Activated CD4-positive, alpha-beta memory T cell treated with anti-CD3 and anti-CD28 coated beads, Interleukin-2, amount 10 ng/mL, durations not matched to agents 7 days and 5 days (primary cell): ENCODE measurements around the gene CCDC81. TPM values are rescaled to one million over a fixed set of nuclear protein-coding genes. Genes with fewer than 3 reads are reported as not detected.

Source experiments
- CTCF ChIA-PET: fragments of 350-600 bp; sonication (Branson Sonifier 250); formaldehyde crosslinking; loops from one replicate; lab custom pipeline; 2021; ENCODE audit warnings: antibody characterized with exemption, inconsistent platforms; lab: Charles Lee
- POLR2A ChIA-PET: fragments of 350-600 bp; sonication (Branson Sonifier 250); formaldehyde crosslinking; loops from one replicate; lab custom pipeline; 2021; ENCODE audit warnings: antibody characterized with exemption; lab: Charles Lee
- DNase-seq: peaks from one replicate; pipeline ENCODE4 v3.0.0-alpha.2; 2020
- H3K27ac Mint-ChIP-seq: one replicate; pipeline ENCODE4 v1.8.0; 2021; ENCODE audit warnings: mild to moderate bottlenecking, mixed read lengths
- H3K27me3 Mint-ChIP-seq: one replicate; pipeline ENCODE4 v1.8.0; 2021; ENCODE audit warnings: mixed read lengths
- H3K36me3 Mint-ChIP-seq: one replicate; pipeline ENCODE4 v1.8.0; 2021; ENCODE audit warnings: low read depth, mixed read lengths
- H3K4me1 Mint-ChIP-seq: one replicate; pipeline ENCODE4 v1.8.0; 2021; ENCODE audit warnings: mixed read lengths
- H3K4me3 Mint-ChIP-seq: one replicate; pipeline ENCODE4 v1.8.0; 2021; ENCODE audit warnings: mild to moderate bottlenecking, mixed read lengths
- H3K9me3 Mint-ChIP-seq: one replicate; pipeline ENCODE4 v1.8.0; 2021; ENCODE audit warnings: mixed read lengths
- total RNA-seq, 2 experiments: library from RNA; stranded (reverse); gene quantifications; one replicate each; pipeline ENCODE4 v1.2.3, GENCODE V29; 2021

CCDC81 gene
- total RNA-seq, 2 experiments from 2014 or later, result 0.45 to 0.53 TPM

- CTCF ChIA-PET, result interaction anchor here (0.6 kb wide), 1 partner anchor 236 kb away, joined by 5 read pairs; no protein-coding TSS in a partner anchor
- no peak for DNase-seq
- POLR2A ChIA-PET, result no interaction called here
- H3K4me3 Mint-ChIP-seq, result no peak overlapping the region
- H3K27ac Mint-ChIP-seq, result no peak overlapping the region
- H3K4me1 Mint-ChIP-seq, result peaks cover 9% of the 10 kb centered on the region
- peaks cover 6% of the 10 kb centered on the region for H3K27me3 Mint-ChIP-seq
- H3K9me3 Mint-ChIP-seq, result peaks cover 7% of the 10 kb centered on the region
- H3K36me3 Mint-ChIP-seq, result no peaks in the 10 kb centered on the region
Observed at GRCh38 chr11:86370922-86371594, 3.6 kb upstream of the CCDC81 start.

- ChIA-PET CTCF (interaction anchor here (0.6 kb wide), 1 partner anchor 235 kb away, joined by 5 read pairs; no protein-coding TSS in a partner anchor), POLR2A (no interaction called here)
- Mint-ChIP-seq H3K27me3 (peaks cover 6% of the 10 kb centered on the region), H3K36me3 (no peaks in the 10 kb centered on the region), H3K27ac (no peak overlapping the region), H3K4me1 (peaks cover 9% of the 10 kb centered on the region), H3K9me3 (peaks cover 7% of the 10 kb centered on the region), H3K4me3 (no peak overlapping the region)
- DNase-seq, result no peak
Observed at GRCh38 chr11:86372041-86372440, 2.6 kb upstream of the CCDC81 start.

GRCh38 chr11:86372586-86372985 is 2.1 kb upstream of the CCDC81 start:
- H3K4me1 Mint-ChIP-seq, result peaks cover 9% of the 10 kb centered on the region
- no peaks in the 10 kb centered on the region for H3K36me3 Mint-ChIP-seq

GRCh38 chr11:86374069-86374468 is 618 bp upstream of the CCDC81 start:
- POLR2A ChIA-PET, result no interaction called here
- DNase-seq, result no peak
- H3K27me3 Mint-ChIP-seq, result peaks cover 10% of the 10 kb centered on the region
- H3K4me1 Mint-ChIP-seq, result peaks cover 9% of the 10 kb centered on the region
- no peaks in the 10 kb centered on the region for H3K36me3 Mint-ChIP-seq
- peaks cover 7% of the 10 kb centered on the region for H3K9me3 Mint-ChIP-seq
- no peak overlapping the region for H3K27ac Mint-ChIP-seq
- CTCF ChIA-PET, result no interaction called here
- H3K4me3 Mint-ChIP-seq, result no peak overlapping the region

More at GRCh38 chr11:86372586-86372985, 2.1 kb upstream of the CCDC81 start:
- H3K27ac Mint-ChIP-seq, result no peak overlapping the region
- no peak overlapping the region for H3K4me3 Mint-ChIP-seq
- H3K9me3 Mint-ChIP-seq, result peaks cover 7% of the 10 kb centered on the region
- POLR2A ChIA-PET, result no interaction called here
- CTCF ChIA-PET, result no interaction called here
- H3K27me3 Mint-ChIP-seq, result peaks cover 7% of the 10 kb centered on the region
- DNase-seq, result no peak

- POLR2A ChIA-PET, result no interaction called here
- no peak overlapping the region for H3K27ac Mint-ChIP-seq
- no peak for DNase-seq
- H3K27me3 Mint-ChIP-seq, result peaks cover 10% of the 10 kb centered on the region
- H3K4me3 Mint-ChIP-seq, result no peak overlapping the region
- H3K4me1 Mint-ChIP-seq, result no peaks in the 10 kb centered on the region
- peaks cover 3% of the 10 kb centered on the region for H3K9me3 Mint-ChIP-seq
- H3K36me3 Mint-ChIP-seq, result no peaks in the 10 kb centered on the region
- CTCF ChIA-PET, result no interaction called here
Observed at GRCh38 chr11:86377972-86378371, 3.3 kb downstream of the CCDC81 start.

GRCh38 chr11:86380295-86381059 is 5.8 kb downstream of the CCDC81 start:
- Mint-ChIP-seq H3K4me1 (no peaks in the 10 kb centered on the region), H3K27ac (no peak overlapping the region), H3K36me3 (no peaks in the 10 kb centered on the region), H3K9me3 (no peaks in the 10 kb centered on the region), H3K4me3 (no peak overlapping the region), H3K27me3 (peaks cover 4% of the 10 kb centered on the region)
- CTCF ChIA-PET, result no interaction called here
- POLR2A ChIA-PET, result no interaction called here
- DNase-seq, result no peak

GRCh38 chr11:86383041-86383955 is 8.6 kb downstream of the CCDC81 start:
- H3K4me3 Mint-ChIP-seq, result no peak overlapping the region
- H3K9me3 Mint-ChIP-seq, result no peaks in the 10 kb centered on the region
- H3K36me3 Mint-ChIP-seq, result no peaks in the 10 kb centered on the region
- no peaks in the 10 kb centered on the region for H3K4me1 Mint-ChIP-seq
- peaks cover under 1% of the 10 kb centered on the region for H3K27me3 Mint-ChIP-seq
- DNase-seq, result no peak
- CTCF ChIA-PET, result no interaction called here
- POLR2A ChIA-PET, result no interaction called here
- H3K27ac Mint-ChIP-seq, result no peak overlapping the region

GRCh38 chr11:86386283-86386682 is 11.6 kb downstream of the CCDC81 start:
- H3K27me3 Mint-ChIP-seq, result no peaks in the 10 kb centered on the region
- no peak for DNase-seq
- ChIA-PET POLR2A (no interaction called here), CTCF (no interaction called here)
- no peak overlapping the region for H3K4me3 Mint-ChIP-seq
- no peaks in the 10 kb centered on the region for H3K9me3 Mint-ChIP-seq
- H3K27ac Mint-ChIP-seq, result no peak overlapping the region
- no peaks in the 10 kb centered on the region for H3K4me1 Mint-ChIP-seq
- H3K36me3 Mint-ChIP-seq, result no peaks in the 10 kb centered on the region

GRCh38 chr11:86386746-86387145 is 12.1 kb downstream of the CCDC81 start:
- DNase-seq, result no peak
- Mint-ChIP-seq H3K36me3 (no peaks in the 10 kb centered on the region), H3K27ac (no peak overlapping the region), H3K27me3 (no peaks in the 10 kb centered on the region), H3K4me3 (no peak overlapping the region), H3K9me3 (no peaks in the 10 kb centered on the region), H3K4me1 (no peaks in the 10 kb centered on the region)
- ChIA-PET POLR2A (no interaction called here), CTCF (no interaction called here)

GRCh38 chr11:86388198-86388597 is 13.5 kb downstream of the CCDC81 start:
- Mint-ChIP-seq H3K4me1 (no peaks in the 10 kb centered on the region), H3K27ac (no peak overlapping the region), H3K9me3 (no peaks in the 10 kb centered on the region), H3K36me3 (no peaks in the 10 kb centered on the region), H3K4me3 (no peak overlapping the region), H3K27me3 (no peaks in the 10 kb centered on the region)
- ChIA-PET CTCF (no interaction called here), POLR2A (no interaction called here)
- no peak for DNase-seq

GRCh38 chr11:86390487-86390886 is 15.8 kb downstream of the CCDC81 start:
- H3K9me3 Mint-ChIP-seq, result no peaks in the 10 kb centered on the region
- no peak overlapping the region for H3K4me3 Mint-ChIP-seq
- CTCF ChIA-PET, result no interaction called here
- no peaks in the 10 kb centered on the region for H3K4me1 Mint-ChIP-seq
- no peak for DNase-seq
- H3K36me3 Mint-ChIP-seq, result no peaks in the 10 kb centered on the region
- no peaks in the 10 kb centered on the region for H3K27me3 Mint-ChIP-seq
- POLR2A ChIA-PET, result no interaction called here
- H3K27ac Mint-ChIP-seq, result no peak overlapping the region

GRCh38 chr11:86395061-86395551 is 20.4 kb downstream of the CCDC81 start:
- POLR2A ChIA-PET, result no interaction called here
- Mint-ChIP-seq H3K36me3 (no peaks in the 10 kb centered on the region), H3K27me3 (no peaks in the 10 kb centered on the region), H3K27ac (no peak overlapping the region), H3K4me3 (no peak overlapping the region), H3K9me3 (no peaks in the 10 kb centered on the region), H3K4me1 (no peaks in the 10 kb centered on the region)
- DNase-seq, result no peak
- CTCF ChIA-PET, result interaction anchor here (1.4 kb wide), 1 partner anchor 213 kb away, joined by 7 read pairs; no protein-coding TSS in a partner anchor

- DNase-seq, result no peak
- Mint-ChIP-seq H3K36me3 (no peaks in the 10 kb centered on the region), H3K9me3 (no peaks in the 10 kb centered on the region), H3K4me1 (no peaks in the 10 kb centered on the region), H3K27ac (no peak overlapping the region), H3K4me3 (no peak overlapping the region), H3K27me3 (no peaks in the 10 kb centered on the region)
- CTCF ChIA-PET, result no interaction called here
- POLR2A ChIA-PET, result no interaction called here
Observed at GRCh38 chr11:86396396-86396795, 21.7 kb downstream of the CCDC81 start.
